ENCODE data around the gene BLVRA. TPM values are rescaled to one million over a fixed set of nuclear protein-coding genes. Genes with fewer than 3 reads are reported as not detected.

Gene BLVRA
- total RNA-seq, 1 donor from 2014 or later, result 37.8 TPM

GRCh38 chr7:43749383-43749940 lies 9.0 kb upstream of the BLVRA start:
- no peak for DNase-seq (ENCODE audit: low read depth)

DNA sequence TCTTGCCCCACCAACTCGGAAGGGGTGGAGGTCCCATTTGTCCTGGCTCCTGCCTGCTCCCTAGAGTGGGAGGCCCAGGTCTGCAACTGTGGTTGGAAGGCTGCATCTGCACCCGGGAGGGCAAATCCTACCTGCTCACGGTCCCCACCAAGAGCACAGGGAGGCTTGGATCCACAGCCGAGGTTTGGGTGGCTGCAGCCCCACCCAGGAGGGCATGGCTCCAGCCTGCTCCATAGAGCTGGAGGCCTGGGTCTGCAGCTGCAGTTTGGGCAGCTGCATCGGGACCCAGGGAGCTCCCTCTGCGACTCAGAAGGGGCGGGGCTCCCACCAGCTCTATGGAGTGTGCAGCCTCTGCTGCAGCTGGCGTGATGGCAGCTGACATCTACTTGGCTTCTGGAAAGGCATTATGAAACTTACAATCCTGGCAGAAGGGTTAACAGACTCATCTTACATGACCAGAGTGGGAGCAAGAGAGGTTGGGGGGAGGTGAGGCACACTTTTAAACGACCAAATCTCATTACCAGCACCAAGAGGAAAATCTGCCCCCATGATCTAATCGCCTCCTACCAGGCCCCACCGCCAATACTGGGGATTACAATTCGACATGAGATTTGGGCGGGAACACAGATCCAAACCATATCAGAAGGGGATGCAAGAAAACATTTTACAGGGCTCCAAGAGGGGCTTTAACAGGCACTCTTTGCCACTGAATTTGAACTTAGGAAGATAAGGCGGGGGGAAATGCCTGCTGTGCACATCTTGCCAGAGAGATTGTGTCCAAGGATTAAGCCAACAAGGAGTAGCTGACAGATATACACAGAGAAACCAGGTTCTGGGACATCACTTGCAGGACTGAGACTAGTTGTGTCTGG lies 8.2 kb upstream of the BLVRA start:
- DNase-seq (ENCODE audit: low read depth), result peak; percentile 94

GRCh38 chr7:43752411-43752810 lies 6.1 kb upstream of the BLVRA start:
- no peak for DNase-seq (ENCODE audit: low read depth)

GRCh38 chr7:43753271-43753810 lies 5.1 kb upstream of the BLVRA start:
- no peak for DNase-seq (ENCODE audit: low read depth)

- no peak for DNase-seq (ENCODE audit: low read depth)
Measured at GRCh38 chr7:43753843-43754242, 4.6 kb upstream of the BLVRA start.

DNA sequence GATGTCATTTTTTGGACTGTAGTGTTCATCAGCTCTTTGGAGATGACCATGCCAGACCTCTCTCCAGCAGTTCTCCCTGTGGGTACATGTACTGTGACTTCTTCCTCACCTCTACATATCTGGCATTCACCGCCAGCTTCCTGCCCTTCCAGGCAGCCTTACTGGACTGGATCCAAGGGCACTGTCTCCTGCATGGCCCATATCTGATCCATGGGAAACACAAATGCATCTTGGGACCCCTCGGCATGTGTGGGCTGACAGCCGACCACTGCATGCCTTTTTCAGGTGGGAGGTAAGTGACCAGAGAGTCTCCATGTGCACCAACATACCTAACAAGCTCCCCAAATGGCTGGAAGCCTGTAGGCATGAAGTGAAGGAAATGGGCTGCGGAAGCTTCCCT lies 3.9 kb upstream of the BLVRA start:
- no peak for DNase-seq (ENCODE audit: low read depth)

DNA sequence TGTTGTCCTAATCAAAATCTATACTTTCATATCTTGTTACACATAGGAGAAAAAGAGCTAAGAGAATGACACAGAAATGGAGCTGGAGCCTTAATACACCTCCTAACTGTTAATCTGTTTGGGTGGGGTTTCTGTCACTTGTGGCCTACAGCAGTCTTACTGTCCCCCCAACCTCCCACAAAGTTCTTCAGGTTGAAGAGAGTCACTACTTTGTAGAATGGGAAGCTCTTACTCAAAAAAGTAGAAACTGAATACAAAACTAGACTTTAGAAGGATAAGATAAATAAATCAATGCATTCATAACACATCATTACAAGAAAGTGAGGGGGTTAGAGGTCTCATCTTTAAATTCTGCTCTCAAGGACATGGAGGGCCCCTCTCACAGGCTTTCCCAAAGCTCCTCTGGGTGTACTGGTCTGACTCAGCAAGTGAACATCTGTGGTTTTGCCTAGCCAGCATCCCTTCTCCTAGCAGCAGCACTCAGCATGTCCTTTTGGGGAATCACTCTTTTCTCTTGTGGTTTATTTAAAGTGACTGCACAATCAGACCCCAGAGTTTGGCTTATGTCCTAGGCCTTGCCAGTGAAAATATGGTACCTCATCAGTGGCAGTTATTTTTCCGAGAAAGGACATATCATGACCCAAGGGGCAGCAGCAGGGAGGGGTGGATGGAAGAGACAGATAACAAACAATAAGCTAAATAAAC lies 2.0 kb upstream of the BLVRA start:
- DNase-seq (ENCODE audit: low read depth), result peak; percentile 93

DNA sequence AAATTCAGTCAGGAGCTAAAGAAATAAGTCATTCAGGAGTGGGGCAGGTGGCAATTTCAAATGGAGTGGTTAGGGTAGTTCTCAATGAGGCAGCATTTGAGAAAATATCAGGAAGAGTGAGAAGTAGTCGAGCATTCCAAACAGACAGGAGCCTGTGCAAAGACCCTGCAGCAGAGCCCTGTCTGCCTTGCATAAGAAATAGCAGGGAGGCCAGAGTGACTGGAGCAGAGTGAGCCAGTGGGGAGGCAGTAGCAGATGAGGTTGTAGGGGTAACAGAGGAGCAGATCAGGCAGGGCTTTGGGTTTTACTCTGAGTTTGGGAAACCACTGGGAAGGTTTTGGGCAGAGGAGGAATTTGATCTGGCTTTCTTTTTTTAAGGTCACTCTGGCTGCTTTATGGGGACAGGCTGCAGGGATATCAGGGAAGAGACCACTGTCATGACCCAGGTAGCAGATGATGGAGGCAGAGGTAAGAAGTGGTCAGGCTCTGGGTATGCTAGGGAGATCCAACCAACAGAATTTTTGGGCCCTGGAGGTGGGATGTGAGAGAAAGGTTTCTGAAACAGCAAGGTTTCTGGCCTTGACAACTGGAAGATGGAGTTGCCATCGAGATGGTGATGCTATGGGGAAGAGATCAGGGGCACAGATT lies 1.3 kb upstream of the BLVRA start:
- DNase-seq (ENCODE audit: low read depth), result peak; percentile 36

- peak; percentile 65 for DNase-seq (ENCODE audit: low read depth)
Measured at GRCh38 chr7:43758822-43759683, 573 bp downstream of the BLVRA start.

DNA sequence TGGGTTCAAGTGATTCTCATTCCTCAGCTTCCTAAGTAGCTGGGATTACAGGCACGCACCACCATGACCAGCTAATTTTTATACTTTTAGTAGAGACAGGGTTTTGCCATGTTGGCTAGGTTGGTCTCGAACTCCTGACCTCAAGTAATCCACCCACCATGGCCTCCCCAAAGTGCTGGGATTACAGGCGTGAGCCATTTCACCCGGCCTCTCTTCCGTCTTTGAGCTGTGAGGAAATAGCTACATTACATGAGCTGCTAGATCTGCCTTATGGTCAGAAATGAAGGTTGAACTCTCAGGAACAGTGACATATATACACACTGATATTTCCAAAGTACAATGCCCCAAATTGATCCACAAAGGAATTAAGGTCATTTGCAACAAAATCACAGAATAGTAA lies 2.4 kb downstream of the BLVRA start:
- DNase-seq (ENCODE audit: low read depth), result no peak

DNA sequence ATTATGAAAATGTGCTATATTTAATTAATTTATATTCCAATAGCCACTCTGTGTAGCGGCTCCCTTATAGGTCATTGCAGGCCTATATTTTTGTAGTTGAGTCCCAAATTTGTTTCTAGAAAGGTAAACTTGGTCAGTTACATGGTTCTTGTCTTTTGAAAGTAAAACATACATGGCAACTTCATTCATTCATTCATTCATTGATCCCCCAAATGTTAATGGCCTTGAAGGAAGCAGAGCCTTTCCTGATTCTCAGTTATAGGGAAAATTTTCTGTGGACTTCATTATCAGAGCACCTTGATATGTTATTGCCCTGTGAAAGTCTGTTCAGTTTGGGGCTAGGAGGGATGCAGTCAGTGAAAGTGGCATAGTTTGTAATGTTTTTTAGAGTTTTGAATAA lies 2.9 kb downstream of the BLVRA start:
- no peak for DNase-seq (ENCODE audit: low read depth)

DNA sequence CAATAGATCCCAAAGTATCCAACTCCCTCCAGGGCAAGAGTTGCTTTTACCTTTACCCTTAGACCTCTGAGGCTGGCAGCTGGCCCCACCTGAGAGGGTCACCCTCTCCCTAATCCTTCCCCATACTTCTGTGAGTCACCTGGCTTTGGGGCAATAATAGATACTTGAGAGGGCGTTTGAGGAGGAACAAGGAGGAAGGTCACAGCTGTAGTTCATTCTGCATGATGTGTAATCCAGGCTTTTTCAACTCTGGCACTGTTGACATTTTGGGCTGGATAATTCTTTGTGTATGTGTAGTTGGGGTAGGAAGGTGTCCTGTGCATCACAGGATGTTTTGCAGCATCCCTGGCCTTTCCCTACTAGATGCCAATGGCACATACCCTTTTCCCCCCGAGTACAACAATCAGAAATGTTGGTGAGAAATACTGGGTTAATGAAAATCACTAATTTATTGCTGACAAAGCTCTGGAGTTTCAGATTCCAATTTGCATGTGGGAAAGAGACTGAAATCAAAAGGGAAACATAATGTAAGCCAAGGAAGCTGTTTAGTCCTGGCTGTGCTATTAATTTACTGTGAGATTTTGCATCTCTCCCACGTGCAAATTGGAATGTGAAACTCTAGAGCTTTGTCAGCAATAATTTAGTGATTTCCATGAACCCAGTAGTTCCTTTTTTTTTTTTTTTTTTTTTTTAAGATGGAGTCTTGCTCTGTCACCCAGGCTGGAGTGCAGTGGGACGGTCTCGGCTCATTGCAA lies 3.6 kb downstream of the BLVRA start:
- DNase-seq (ENCODE audit: low read depth), result no peak

- no peak for DNase-seq (ENCODE audit: low read depth)
Measured at GRCh38 chr7:43763183-43763582, 4.7 kb downstream of the BLVRA start.

GRCh38 chr7:43764039-43764761 lies 5.7 kb downstream of the BLVRA start:
- DNase-seq (ENCODE audit: low read depth), result no peak

- DNase-seq (ENCODE audit: low read depth), result no peak
Measured at GRCh38 chr7:43764807-43765491, 6.5 kb downstream of the BLVRA start.

DNA sequence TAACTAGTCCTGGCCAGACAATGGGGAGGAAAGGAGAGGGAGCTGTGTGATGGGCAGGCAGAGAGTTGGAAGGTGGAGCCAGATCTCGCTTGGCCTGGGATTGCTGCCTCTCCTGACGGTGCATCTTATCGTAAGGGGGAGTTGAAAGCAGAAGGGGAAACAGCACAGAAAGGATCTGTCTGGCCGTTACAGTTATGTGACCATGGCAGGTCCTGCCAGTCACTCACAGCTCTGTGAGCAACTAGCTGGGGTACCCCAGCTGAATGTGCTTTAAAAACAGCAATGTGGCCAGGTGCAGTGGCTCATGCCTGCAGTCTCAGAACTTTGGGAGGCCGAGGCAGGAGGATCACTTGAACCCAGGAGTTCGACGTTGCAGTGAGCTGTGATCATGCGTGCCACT lies 8.1 kb downstream of the BLVRA start:
- no peak for DNase-seq (ENCODE audit: low read depth)

GRCh38 chr7:43767311-43767710 lies 8.8 kb downstream of the BLVRA start:
- no peak for DNase-seq (ENCODE audit: low read depth)

DNA sequence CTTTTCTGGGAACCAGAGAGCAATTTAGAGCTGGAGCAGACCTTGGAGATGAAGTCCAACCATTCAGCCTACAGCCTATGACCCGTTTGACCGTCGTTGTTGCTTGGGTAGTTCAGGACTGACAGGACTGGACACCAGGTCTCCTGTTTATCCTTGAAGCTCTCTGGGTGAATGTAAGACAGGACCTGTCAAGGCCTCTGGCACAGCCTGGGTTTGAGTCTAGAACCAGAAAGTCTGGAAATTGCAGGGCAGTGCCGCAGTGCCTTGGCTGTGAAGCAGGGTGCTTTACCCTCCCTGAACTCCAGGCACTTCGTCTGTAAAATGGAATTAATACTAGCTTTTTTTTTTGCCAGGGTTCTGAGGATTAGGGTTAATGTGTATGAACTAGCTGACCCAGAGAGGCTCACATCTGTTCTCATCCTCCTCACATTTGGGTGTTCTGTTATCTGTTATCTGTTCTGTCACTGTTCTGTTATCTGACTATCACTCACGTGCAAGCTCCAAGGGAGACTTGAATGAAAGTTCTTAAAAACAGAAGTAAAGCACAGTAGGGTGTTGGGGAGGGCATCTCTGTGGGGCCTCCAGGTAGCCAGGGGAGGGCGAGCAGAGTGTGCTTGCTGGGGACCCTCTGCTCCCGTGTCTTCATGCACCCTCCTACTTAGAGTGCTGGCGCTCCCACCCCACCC lies 9.9 kb downstream of the BLVRA start:
- no peak for DNase-seq (ENCODE audit: low read depth)

Measured in myocyte (in vitro differentiated cells).